OCI-LY7 (cell line): ENCODE measurements around the gene STAC3.

ENCODE experiments used
- EZH2phosphoT487 ChIP-seq: fragments of 200-600 bp; sonication (generic); IDR thresholded peaks from 2 replicates; pipeline ENCODE4 v1.6.1; 2018; ENCODE audit warnings: low read depth, borderline replicate concordance, mild to moderate bottlenecking, mixed run types, antibody characterized with exemption, low read length, moderate library complexity, mixed read lengths
- TF ChIP-seq, protein P1 (sequence below): fragments of 200-600 bp; sonication (generic); conservative IDR thresholded peaks from 2 replicates; pipeline ENCODE4 v1.5.1; 2014; ENCODE audit warnings: mild to moderate bottlenecking, antibody characterized with exemption, low read length, moderate library complexity, mixed read lengths

- TF ChIP-seq, protein P1, sequence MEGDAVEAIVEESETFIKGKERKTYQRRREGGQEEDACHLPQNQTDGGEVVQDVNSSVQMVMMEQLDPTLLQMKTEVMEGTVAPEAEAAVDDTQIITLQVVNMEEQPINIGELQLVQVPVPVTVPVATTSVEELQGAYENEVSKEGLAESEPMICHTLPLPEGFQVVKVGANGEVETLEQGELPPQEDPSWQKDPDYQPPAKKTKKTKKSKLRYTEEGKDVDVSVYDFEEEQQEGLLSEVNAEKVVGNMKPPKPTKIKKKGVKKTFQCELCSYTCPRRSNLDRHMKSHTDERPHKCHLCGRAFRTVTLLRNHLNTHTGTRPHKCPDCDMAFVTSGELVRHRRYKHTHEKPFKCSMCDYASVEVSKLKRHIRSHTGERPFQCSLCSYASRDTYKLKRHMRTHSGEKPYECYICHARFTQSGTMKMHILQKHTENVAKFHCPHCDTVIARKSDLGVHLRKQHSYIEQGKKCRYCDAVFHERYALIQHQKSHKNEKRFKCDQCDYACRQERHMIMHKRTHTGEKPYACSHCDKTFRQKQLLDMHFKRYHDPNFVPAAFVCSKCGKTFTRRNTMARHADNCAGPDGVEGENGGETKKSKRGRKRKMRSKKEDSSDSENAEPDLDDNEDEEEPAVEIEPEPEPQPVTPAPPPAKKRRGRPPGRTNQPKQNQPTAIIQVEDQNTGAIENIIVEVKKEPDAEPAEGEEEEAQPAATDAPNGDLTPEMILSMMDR, result no peak
- TF ChIP-seq EZH2phosphoT487, result no peak
These were observed 37.1 kb downstream of the STAC3 start for GRCh38 chr12:57213763-57214397.
